NCI-H1105 (cell line): ENCODE results near the gene NNMT.

ENCODE experiments used
- DNase-seq: peaks from one replicate; lab custom pipeline; 2025; lab: John Stamatoyannopoulos, UW

Gene NNMT

GRCh38 chr11:114295676-114296604, at the start of gene NNMT:
Gene NNMT (plus strand): TSS chr11:114296399. CDS start chr11:114296557, 158 bp downstream.
- DNase-seq = no peak

- no peak for DNase-seq
Measured at GRCh38 chr11:114247070-114247789, 49.0 kb upstream of the NNMT start.

- no peak for DNase-seq
Measured at GRCh38 chr11:114250180-114250579, 46.0 kb upstream of the NNMT start.

- no peak for DNase-seq
Measured at GRCh38 chr11:114250993-114251814, 45.0 kb upstream of the NNMT start.

GRCh38 chr11:114251815-114252337, 44.3 kb upstream of the NNMT start:
- no peak for DNase-seq

- DNase-seq = no peak
Measured at GRCh38 chr11:114252767-114253166, 43.4 kb upstream of the NNMT start.

GRCh38 chr11:114253771-114254170, 42.4 kb upstream of the NNMT start:
- DNase-seq = no peak

GRCh38 chr11:114254571-114255146, 41.5 kb upstream of the NNMT start:
- DNase-seq = no peak

- DNase-seq = no peak
Measured at GRCh38 chr11:114255289-114255688, 40.9 kb upstream of the NNMT start.

GRCh38 chr11:114256176-114256966, 39.8 kb upstream of the NNMT start:
- DNase-seq = no peak

- no peak for DNase-seq
Measured at GRCh38 chr11:114256967-114257286, 39.3 kb upstream of the NNMT start.

GRCh38 chr11:114257621-114258558, 38.3 kb upstream of the NNMT start:
- no peak for DNase-seq

GRCh38 chr11:114258696-114259095, 37.5 kb upstream of the NNMT start:
- no peak for DNase-seq

GRCh38 chr11:114259124-114259526, 37.1 kb upstream of the NNMT start:
- no peak for DNase-seq

- DNase-seq = no peak
Measured at GRCh38 chr11:114259551-114259983, 36.6 kb upstream of the NNMT start.

GRCh38 chr11:114260077-114260476, 36.1 kb upstream of the NNMT start:
- no peak for DNase-seq

- DNase-seq = no peak
Measured at GRCh38 chr11:114260483-114260882, 35.7 kb upstream of the NNMT start.

- DNase-seq = no peak
Measured at GRCh38 chr11:114261791-114262190, 34.4 kb upstream of the NNMT start.

- DNase-seq = peak; percentile 56
Measured at GRCh38 chr11:114262681-114263512, 33.3 kb upstream of the NNMT start.
